ENCODE results near the gene REELD1.

Gene REELD1

DNA sequence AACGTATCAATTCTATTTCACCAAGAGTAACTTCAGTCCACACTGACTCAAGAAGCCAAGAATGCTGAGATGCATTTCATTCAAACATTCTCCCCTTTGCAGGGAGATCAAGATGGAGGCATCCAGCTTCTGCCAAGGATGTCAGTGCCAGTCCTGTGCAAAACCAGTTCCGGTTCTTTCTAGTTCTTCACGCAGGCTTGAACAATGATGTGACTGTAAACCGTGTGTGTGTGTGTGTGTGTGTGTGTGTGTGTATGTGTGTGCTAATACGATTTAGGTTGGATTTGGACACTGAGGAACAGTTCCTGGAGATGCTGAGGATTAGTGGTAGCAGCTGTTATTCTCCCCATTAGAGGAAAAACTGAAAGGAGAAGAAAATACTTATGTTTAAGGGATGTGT lies at the start of gene REELD1:
REELD1 (plus strand) TSS at position 301 of the 400 bp plus-strand sequence. CDS start 2,415 bp downstream, outside the sequence.
- no peak for DNase-seq (ENCODE audit: low read depth in 2 of 3, low spot score in 1 of 3)

DNA sequence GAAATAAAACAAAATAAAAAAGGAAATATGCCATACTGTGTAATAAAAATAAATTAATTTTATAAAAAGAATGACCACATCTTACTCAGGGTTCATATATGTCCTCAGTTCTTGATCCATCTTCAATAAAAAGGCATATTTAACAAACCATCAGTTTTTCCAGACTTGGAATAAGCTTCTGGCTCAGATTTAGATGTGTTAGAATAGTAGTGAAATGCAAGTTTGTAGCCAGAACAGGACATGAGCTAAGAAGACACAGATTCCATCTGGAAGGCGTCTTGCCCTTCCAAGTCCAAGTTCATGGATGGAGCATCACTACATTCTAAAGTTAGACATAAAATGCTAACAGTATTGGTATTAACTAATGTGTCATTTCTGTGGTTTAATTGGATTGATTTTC lies 49.1 kb upstream of the REELD1 start:
- DNase-seq (ENCODE audit: low read depth in 2 of 3, low spot score in 1 of 3) = no peak

DNA sequence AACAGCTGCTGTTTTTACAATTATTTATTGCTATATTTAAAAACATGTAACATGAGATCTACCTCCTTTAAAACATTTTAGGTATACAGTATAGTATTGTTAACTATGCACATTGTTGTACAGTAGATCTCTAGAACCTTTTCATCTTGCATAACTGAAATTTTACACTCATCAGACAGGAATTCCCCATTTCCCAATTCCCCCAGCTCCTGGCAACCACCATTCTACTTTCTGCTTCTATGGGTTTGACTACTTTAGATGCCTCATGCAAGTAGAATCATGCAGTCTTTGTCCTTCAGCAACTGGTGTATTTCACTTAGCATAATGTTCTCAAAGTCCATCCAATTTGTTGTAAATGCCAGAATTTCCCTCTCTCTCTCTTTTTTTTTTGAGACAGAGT lies 48.5 kb upstream of the REELD1 start:
- DNase-seq (ENCODE audit: low read depth in 2 of 3, low spot score in 1 of 3) = no peak

DNA sequence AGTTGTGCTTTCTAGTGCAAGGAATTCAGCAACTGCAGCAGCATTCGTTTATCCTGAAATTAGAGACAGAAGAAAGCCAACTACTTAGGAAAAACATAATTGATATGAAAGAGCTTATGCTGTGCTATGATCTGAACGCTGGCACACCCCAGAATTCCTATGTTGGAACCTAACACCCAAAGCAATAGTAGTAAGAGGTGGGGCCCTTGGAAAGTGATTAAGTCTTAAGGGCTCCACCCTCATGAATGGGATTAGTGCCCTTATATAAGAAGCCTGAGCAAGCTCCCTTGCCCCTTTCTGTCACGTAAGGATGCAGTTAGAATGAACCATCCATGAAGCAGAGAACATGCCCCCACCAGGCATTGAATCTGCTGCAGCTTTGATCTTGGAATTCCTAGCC lies 44.2 kb upstream of the REELD1 start:
- no peak for DNase-seq (ENCODE audit: low read depth in 2 of 3, low spot score in 1 of 3)

DNA sequence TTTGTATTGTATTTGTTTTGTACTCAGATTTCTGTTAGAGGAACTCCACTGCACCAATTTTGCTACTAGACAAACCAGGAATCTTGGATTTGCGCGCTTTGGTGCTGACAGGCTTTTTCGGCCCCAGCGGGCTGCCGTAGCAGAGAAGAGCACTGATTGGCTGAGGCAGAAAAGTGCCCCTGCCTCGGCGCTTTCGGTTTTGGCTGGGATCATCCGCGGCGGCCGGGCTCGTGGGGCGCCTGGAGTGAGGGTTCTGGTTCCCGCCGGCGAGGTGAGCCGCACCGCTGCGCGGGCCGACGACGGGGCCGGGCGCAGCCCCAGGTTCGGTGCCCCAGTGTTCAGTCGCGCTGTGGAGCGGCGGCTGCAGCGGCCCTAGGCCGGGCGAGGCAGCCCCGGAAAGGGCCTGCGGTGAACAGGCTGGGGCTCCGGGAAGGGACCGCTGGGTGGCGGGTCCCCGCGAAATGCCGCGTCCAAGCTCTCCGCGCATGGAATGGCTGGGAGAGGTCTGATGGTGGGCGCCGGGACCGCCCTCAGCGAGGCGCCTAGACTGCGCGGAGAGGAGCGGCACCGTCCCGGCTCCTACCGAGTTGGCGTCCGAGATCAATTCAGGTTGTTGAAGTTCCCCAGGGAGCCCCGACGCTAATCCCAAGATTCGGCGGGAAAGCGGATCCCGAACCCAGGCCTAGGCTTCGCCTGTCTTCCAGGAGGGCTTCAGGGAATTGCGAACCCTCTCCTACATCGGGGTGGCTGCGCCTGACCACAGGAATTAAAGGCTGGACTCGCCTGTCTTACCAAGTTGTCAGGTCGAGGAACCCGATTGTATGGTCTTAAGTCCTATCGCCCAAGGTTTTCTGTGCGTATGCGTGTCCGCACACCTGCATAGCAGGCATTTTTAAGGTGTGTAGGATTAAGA lies 38.5 kb upstream of the REELD1 start, which contains the start of gene LSM6:
LSM6 (plus strand) TSS at position 178 of the 913 bp plus-strand sequence. CDS start 7,204 bp downstream, outside the sequence.
- DNase-seq (ENCODE audit: low read depth in 2 of 3, low spot score in 1 of 3) = peak; percentile 70 to 77 (median 70)

DNA sequence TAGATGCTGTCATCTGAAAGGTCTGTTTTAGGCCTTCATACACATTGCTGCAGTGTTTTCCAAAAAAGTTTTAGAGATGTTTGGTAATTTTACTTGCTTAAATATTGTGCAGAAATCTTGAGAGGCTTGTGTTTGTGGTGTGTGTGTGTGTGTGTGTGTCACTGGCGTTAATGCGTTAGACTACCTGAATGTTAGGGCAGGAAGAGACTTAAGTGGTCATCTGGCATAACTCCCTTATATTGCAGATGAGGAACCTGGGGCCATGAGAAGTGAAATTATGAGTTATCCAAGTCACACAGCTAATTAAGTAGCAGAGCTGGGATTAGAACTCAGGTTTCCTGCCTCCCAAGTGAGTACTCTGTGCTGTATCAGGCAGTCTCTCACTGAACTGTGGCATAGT lies 37.4 kb upstream of the REELD1 start:
- DNase-seq (ENCODE audit: low read depth in 2 of 3, low spot score in 1 of 3) = no peak

DNA sequence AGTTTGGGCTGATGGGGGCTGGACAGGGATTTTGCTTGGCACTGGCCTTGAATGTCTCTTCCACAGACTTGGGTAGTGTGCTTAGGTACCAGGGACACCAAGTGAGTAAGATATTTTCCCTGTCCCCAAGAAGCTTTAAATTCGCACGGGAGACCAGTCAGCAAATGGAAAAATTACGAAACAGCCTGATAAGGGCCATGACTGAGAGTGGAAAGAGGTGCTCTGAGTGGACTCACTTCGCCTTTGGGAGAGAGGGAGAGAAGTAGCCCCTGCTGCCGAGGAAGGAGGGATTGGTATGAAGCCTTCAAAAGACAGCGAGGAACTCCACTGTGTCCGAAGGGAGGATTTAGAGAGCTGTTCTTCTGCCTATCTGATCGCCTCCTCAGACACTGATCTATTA lies 36.2 kb upstream of the REELD1 start:
- no peak for DNase-seq (ENCODE audit: low read depth in 2 of 3, low spot score in 1 of 3)

DNA sequence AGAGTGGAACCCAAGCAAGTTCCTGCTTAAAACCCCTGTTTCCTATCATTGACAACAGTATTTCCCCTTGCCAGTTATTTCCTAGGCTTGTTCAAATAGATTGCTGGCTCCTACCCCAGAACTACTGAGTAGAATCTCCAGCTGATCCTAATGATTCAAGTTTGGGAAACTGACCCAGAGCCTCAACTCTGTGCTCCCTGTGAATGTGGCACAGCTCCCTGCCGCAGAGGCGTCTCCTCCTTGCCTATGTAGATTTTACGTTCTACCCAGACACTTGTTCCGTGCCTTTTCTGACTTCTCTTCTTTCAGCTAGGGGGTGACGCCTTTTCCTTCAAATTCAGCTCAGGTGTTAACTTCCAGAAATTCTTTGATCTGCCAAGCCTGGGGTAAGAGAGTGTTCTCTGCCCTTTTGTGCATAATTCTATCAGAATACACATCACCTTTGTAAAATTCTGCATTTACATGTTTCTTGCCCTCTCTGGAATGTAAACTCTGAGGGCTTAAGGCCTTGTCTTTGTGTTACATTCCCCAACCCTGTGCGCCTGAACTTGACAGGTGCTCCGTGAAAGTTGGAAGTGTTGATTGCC lies 34.5 kb upstream of the REELD1 start:
- DNase-seq (ENCODE audit: low read depth in 2 of 3, low spot score in 1 of 3) = no peak

DNA sequence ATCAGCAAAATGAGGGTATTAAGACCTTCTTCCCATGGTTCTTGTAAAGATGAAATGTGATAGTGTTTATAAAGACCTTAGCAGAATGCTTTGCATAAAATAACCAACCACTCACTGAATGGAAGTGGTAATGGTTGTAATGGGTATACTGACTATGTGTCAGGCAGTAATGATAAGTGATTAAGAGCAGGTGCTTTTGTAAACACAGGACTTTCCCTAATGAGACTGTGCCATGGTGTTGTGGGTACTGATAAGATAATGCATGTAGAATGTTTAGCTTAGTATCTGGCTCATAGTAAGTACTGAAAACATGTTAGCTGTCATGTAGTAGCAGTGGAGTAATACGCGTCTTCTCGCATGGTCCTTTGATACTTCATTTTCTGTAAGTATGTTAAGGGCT lies 31.9 kb upstream of the REELD1 start:
- DNase-seq (ENCODE audit: low read depth in 2 of 3, low spot score in 1 of 3) = no peak

DNA sequence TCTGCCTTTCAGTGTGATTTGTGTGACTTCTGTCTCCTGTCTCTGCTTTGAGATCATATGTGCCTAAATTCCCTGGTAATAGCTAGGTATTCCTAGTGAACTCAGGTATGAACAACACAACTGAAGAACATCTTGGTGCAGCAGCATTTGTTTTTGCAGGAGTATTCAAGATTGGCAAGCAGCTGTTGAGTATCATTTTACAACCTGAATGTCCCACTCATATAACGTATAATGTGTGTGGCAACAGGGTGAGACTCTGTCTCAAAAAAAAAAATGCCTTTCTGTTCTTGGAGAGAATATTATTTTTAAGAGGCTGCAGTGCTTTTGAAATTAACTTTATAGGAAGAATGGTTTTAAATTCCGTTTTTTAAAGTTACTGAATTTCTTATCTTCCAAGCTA lies 31.1 kb upstream of the REELD1 start:
- DNase-seq (ENCODE audit: low read depth in 2 of 3, low spot score in 1 of 3) = no peak

DNA sequence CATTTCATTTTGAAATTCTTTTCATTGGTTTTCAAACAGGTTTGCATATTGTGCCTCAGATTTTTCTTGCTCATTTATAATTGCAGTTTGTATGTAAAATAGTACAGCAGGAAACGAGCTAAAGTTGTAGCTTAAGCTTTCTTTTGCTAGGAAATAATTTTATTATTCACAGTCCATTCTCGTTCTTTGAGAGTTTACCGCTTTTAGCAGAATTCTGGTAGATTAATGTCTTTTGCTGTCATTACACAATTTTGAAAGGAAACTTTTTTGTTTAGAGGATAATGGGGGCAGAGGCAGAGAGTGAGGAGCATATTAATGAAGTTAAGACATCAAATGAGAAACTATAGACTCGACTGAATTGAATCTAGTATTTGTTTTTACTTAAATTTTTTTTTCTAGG lies 28.3 kb upstream of the REELD1 start:
- DNase-seq (ENCODE audit: low read depth in 2 of 3, low spot score in 1 of 3) = no peak

DNA sequence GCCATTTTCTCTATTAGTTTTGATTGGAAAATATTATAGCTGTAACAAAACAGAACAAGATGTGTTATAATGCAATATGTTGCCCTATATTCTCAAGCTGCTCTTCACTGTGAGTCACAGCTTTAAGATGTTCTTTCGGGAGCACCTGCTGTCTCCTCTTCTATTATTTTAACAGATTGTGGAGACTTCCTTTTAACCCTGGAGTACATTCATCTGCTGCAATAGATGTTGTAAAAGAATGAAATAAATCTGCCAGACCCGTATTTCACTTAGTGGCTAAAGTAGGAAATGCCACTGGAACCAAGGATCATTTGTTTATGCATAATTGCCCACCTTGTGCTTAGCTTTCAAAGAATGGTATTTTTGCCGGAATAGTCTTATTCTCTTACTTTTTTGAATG lies 27.7 kb upstream of the REELD1 start:
- no peak for DNase-seq (ENCODE audit: low read depth in 2 of 3, low spot score in 1 of 3)

DNA sequence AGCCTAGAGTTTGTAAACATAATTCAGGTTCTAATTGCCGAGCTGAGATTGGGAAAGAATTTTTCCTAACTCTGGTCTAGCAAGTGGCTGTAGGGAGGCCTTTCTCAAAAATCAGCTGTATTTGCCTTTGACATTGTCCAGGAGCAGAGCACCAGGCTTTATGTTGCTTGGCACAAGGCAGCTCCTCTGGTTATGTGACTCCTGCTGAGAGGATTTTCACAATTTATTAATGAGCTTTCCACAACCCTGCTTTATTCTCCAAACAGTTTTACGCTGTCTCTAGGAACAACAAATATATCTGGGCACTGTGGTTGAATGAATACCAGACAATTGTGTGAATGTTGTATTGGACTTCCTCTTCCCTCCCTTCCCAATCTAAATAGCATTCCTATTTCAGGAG lies 23.9 kb upstream of the REELD1 start:
- no peak for DNase-seq (ENCODE audit: low read depth in 2 of 3, low spot score in 1 of 3)

DNA sequence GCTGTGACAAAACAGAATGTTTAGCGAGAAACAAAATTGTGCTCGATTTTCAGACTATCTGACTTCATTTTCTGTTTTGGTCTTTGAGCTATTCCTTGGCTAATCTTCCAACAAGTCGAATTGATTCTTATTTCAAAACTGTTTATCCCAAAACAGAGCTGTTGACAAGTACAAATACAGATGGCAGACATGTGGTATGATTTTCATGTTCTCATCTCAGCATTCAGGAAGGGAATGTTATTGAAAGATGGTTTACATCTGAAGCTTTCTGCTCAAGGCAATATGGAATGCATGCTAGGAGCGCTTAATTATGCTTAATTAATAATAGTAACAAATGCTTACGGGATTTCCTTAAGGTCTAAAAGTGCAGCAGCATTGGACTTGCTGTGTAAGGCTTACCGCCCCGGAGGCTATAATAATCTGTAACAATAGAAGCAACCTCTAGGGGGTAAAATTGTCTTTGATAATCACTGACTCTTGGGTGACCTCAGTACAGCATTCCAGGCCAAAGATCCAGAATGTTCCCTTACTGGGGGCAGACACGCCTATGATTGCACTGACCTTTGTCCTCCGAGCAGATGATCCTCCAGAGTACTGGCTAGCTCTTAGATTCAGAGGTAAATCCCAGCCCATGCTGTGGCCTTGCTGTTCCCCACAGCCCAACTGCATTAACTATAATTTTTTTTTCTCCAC lies 22.4 kb upstream of the REELD1 start:
- no peak for DNase-seq (ENCODE audit: low read depth in 2 of 3, low spot score in 1 of 3)

DNA sequence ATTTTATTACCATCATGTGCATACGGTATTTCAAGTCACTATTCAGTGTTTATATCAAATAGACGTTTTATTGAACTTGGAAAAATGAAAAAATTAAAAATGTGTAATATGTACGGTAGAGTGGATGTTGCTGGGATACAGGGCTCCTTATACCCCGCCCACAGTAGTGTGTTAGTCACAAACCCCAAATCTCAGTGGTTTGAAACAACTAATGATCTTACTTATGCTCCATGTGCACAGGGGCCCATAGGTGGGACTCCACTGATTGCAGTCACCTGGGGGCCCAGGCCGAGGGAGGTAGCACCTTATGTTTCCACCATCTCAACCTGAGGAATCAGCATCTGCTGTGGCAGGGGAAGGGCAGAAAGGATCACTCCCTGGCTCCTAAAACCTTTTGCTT lies 20.7 kb upstream of the REELD1 start:
- DNase-seq (ENCODE audit: low read depth in 2 of 3, low spot score in 1 of 3) = no peak

DNA sequence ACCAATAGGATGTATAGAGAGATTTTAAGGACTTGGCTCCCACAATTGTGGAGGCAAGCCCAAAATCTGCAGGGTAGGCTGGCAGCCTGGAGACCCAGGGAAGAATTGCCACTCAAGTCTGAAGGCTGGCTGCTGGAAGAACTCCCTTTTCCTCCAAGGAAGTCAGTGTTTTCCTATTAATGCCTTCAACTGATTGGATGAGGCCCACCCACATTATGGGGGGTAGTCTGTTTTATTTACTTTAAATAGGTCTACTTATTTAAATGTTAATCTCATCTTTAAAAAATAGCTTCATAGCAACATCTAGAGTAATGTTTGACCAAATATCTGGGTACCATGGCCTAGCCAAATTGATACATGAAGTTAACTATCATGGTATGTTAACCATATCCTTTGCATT lies 20.1 kb upstream of the REELD1 start:
- DNase-seq (ENCODE audit: low read depth in 2 of 3, low spot score in 1 of 3) = no peak

DNA sequence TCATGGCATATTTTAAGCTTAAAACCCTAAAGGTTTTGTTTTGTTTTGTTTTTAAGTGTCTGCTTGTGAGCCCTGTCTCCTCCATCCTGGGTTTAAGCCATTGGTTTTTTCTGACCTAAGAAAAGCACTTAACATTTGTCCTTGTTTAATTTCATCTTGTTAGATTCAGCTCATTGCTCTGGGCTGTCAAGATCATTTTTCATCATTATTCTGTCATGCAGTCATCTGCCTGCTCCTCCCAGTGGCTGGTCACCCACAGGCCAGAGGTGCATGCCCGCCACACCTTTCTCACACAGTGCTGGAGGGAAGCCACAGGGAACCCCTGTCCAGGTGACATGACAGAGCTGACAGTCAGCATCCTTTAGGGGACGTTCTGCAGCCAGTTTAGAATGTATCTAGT lies 11.7 kb upstream of the REELD1 start:
- no peak for DNase-seq (ENCODE audit: low read depth in 2 of 3, low spot score in 1 of 3)

DNA sequence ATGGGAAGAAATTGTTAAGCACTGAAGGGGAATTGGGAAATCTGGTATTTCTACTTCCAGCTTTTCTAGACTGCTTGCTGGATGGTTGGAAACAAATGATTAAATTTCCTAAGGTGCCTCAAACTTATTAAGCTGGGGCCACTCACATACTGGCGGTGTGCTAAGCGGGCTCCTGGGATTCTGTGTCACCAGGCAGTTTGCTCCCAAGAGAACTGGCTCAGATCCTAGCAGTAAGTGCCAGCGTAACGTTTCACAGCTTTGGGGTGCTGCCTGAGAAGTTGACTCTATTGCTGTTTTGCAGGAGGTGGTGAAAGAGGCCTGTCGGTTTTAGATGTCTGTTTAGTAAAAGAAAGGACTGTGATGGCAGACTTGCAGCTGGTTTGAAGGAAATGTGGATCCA lies 6.9 kb upstream of the REELD1 start:
- DNase-seq (ENCODE audit: low read depth in 2 of 3, low spot score in 1 of 3) = no peak

DNA sequence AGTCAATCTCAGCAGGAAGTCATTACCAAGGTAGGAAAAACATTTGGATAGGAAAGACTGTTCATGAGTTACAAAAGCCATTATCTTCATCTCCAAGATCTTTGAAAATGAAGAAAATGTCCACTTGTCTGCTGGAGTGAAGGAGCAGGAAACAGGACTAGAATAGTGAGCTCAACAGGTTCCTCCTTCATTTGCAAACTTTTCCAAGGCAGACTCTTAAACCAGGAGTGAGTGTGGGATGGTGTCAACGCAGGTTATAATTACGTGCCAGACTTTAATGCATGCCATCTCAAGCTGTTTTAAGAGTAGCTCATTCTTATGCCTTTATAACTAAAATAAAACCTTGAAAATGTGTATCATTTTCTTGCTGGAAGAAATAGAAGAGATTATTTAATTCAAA lies 3.4 kb upstream of the REELD1 start:
- DNase-seq (ENCODE audit: low read depth in 2 of 3, low spot score in 1 of 3) = no peak

DNA sequence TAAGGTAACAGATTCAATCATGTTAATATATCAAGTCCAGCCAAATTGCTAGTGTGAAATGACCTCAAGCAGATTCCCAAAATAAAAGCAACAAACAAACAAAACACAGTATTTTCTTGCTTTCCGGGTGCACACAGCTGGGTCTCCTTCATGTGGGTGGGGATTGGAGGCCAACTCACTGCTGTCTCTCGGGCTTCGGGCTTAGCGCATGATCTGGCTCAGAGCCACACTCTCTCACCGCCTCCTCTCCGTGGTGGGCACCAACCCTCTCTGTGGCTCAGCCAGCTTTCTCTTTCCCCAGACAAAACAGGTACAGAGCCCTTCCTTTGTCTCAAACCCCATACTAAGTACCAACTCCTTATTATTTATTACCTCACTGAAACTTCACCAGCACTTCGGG lies 2.9 kb upstream of the REELD1 start:
- no peak for DNase-seq (ENCODE audit: low read depth in 2 of 3, low spot score in 1 of 3)

DNA sequence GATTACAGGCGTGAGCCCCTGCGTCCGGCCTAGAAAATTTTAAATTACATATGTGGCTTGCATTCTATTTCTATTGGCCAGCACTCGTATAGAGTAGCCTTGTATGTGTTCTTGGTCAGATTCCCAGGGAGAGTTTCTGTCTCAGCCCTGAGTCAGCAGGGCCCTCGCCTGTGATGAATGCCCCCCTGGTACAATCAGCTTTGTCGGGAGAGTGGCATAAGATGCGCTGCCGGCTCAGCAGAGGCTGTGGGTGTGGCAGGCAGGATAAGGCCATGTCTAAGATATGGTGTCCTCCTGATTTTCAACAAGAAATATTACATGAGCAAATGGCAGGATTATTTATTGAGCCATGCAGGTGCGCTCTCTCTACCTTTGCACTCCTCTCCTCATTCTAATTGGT lies 1.6 kb upstream of the REELD1 start:
- no peak for DNase-seq (ENCODE audit: low read depth in 2 of 3, low spot score in 1 of 3)

DNA sequence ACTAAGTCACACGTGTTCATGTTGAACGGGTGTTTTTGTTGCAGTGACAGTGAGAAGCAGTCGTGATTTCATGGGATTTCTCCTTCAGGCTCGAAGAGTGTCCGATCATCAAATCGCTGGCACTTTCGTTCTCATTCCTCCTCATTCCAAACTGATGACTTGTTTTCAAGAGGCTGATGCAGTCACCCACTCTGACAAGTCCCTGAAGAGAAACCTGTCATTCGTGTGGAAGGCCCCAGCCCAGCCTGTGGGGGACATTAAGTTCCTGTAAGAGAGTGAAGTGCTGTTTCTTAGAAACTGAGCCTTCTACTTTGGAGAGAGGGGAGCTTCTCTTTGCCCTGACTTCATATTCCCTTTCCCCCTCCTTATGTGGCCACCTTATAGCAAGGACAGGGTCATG lies 8.0 kb downstream of the REELD1 start:
- no peak for DNase-seq (ENCODE audit: low read depth in 2 of 3, low spot score in 1 of 3)
